HEK293 (cell line): ENCODE results near the gene ARHGEF2.

Experiments
- CTCF ChIA-PET: fragments of 350-600 bp; formaldehyde crosslinking; extraction: SDS; loops from one replicate; lab custom pipeline; 2021; ENCODE audit warnings: antibody characterized with exemption; lab: Yijun Ruan, JAX
- POLR2A ChIA-PET: fragments of 300-600 bp; formaldehyde crosslinking; extraction: SDS; loops from one replicate; lab custom pipeline; 2020; ENCODE audit warnings: antibody characterized with exemption, inconsistent platforms; lab: Yijun Ruan, JAX
- H3K27ac ChIP-seq: fragments of 200-500 bp; sonication (Bioruptor generic); 2 replicates; pipeline ENCODE4 v1.5.1; 2014; ENCODE audit warnings: low read depth, low read length, control low read depth, inconsistent platforms; ENCODE audit errors: extremely low read depth
- H3K36me3 ChIP-seq, 2 experiments: fragments of 200-500 bp in 1 of 2; sonication (Bioruptor generic) in 1 of 2; 1 replicate in 1 of 2; 2 replicates in 1 of 2; pipeline ENCODE4 v1.5.1; 2014 to 2017; ENCODE audit warnings: inconsistent platforms in 2 of 2, low read length in 2 of 2; ENCODE audit not compliant: control insufficient read depth in 2 of 2, insufficient read depth in 1 of 2
- H3K4me1 ChIP-seq: fragments of 200-500 bp; sonication (Bioruptor generic); 2 replicates; pipeline ENCODE4 v1.5.1; 2014; ENCODE audit warnings: mild to moderate bottlenecking, low read length, inconsistent platforms; ENCODE audit not compliant: control insufficient read depth, insufficient read depth
- H3K4me3 ChIP-seq: 2 replicates; pipeline ENCODE4 v1.5.1; 2011; ENCODE audit warnings: low read depth, mild to moderate bottlenecking, control low read depth, low read length, moderate library complexity
- H3K9me3 ChIP-seq: fragments of 200-500 bp; sonication (Bioruptor generic); 2 replicates; pipeline ENCODE4 v1.5.1; 2014; ENCODE audit warnings: low read depth, low read length, inconsistent platforms; ENCODE audit not compliant: control insufficient read depth, insufficient read depth
- BCL11B ChIP-seq: fragments of 450-650 bp; formaldehyde crosslinking; IDR thresholded peaks from 2 replicates; pipeline ENCODE4 v1.5.1; 2016; ENCODE audit warnings: low read depth, missing biosample characterization, missing genetic modification characterization
- KLF1 ChIP-seq: fragments of 450-650 bp; formaldehyde crosslinking; IDR thresholded peaks from 2 replicates; pipeline ENCODE4 v1.5.1; 2016; ENCODE audit warnings: missing biosample characterization, missing genetic modification characterization
- KLF10 ChIP-seq: fragments of 450-650 bp; IDR thresholded peaks from 2 replicates; pipeline ENCODE4 v1.5.1; 2018; ENCODE audit warnings: missing biosample characterization, mild to moderate bottlenecking, missing genetic modification characterization
- KLF16 ChIP-seq: fragments of 450-650 bp; formaldehyde crosslinking; IDR thresholded peaks from 2 replicates; pipeline ENCODE4 v1.5.1; 2017; ENCODE audit warnings: missing biosample characterization, missing genetic modification characterization
- KLF8 ChIP-seq: fragments of 450-650 bp; formaldehyde crosslinking; IDR thresholded peaks from 2 replicates; pipeline ENCODE4 v1.5.1; 2016; ENCODE audit warnings: missing biosample characterization, missing genetic modification characterization
- KLF9 ChIP-seq: fragments of 450-650 bp; formaldehyde crosslinking; IDR thresholded peaks from 2 replicates; pipeline ENCODE4 v1.5.1; 2016; ENCODE audit warnings: missing biosample characterization, missing genetic modification characterization, low read depth
- MEIS1 ChIP-seq: sonication (generic); formaldehyde crosslinking; IDR thresholded peaks from 2 replicates; pipeline ENCODE4 v1.8.1; 2022; ENCODE audit warnings: missing genetic modification reagents, mild to moderate bottlenecking, borderline replicate concordance
- MZF1 ChIP-seq: fragments of 450-650 bp; formaldehyde crosslinking; IDR thresholded peaks from 2 replicates; pipeline ENCODE4 v1.5.1; 2017; ENCODE audit warnings: missing biosample characterization, missing genetic modification characterization, borderline replicate concordance
- PRDM1 ChIP-seq: fragments of 450-650 bp; formaldehyde crosslinking; IDR thresholded peaks from 2 replicates; pipeline ENCODE4; 2016; ENCODE audit warnings: missing biosample characterization, missing genetic modification characterization
- RBAK ChIP-seq: fragments of 450-650 bp; formaldehyde crosslinking; IDR thresholded peaks from 2 replicates; pipeline ENCODE4 v1.5.1; 2016; ENCODE audit warnings: missing biosample characterization, missing genetic modification characterization
- SP2 ChIP-seq: fragments of 450-650 bp; formaldehyde crosslinking; IDR thresholded peaks from 2 replicates; pipeline ENCODE4 v1.5.1; 2016; ENCODE audit warnings: missing biosample characterization, missing genetic modification characterization
- SP7 ChIP-seq: fragments of 450-650 bp; formaldehyde crosslinking; IDR thresholded peaks from 2 replicates; pipeline ENCODE4 v1.5.1; 2016; ENCODE audit warnings: missing biosample characterization, missing genetic modification characterization
- ZBTB20 ChIP-seq: fragments of 450-650 bp; formaldehyde crosslinking; IDR thresholded peaks from 2 replicates; pipeline ENCODE4 v1.5.1; 2016; ENCODE audit warnings: missing biosample characterization, missing genetic modification characterization
- ZBTB48 ChIP-seq: fragments of 450-650 bp; formaldehyde crosslinking; IDR thresholded peaks from 2 replicates; pipeline ENCODE4 v1.5.1; 2016; ENCODE audit warnings: missing biosample characterization, missing genetic modification characterization
- ZBTB8A ChIP-seq: fragments of 450-650 bp; formaldehyde crosslinking; IDR thresholded peaks from 2 replicates; pipeline ENCODE4 v1.5.1; 2016; ENCODE audit warnings: missing biosample characterization, missing genetic modification characterization
- ZFP69B ChIP-seq: fragments of 450-650 bp; formaldehyde crosslinking; IDR thresholded peaks from 2 replicates; pipeline ENCODE4 v1.5.1; 2016; ENCODE audit warnings: missing biosample characterization, missing genetic modification characterization
- ZNF10 ChIP-seq: fragments of 450-650 bp; formaldehyde crosslinking; IDR thresholded peaks from 2 replicates; pipeline ENCODE4 v1.5.1; 2017; ENCODE audit warnings: missing biosample characterization, missing genetic modification characterization
- ZNF221 ChIP-seq: fragments of 450-650 bp; formaldehyde crosslinking; IDR thresholded peaks from 2 replicates; pipeline ENCODE4 v1.5.1; 2017; ENCODE audit warnings: missing biosample characterization, missing genetic modification characterization, borderline replicate concordance
- ZNF223 ChIP-seq: fragments of 450-650 bp; formaldehyde crosslinking; IDR thresholded peaks from 2 replicates; pipeline ENCODE4 v1.5.1; 2016; ENCODE audit warnings: missing biosample characterization, missing genetic modification characterization
- ZNF302 ChIP-seq: fragments of 450-650 bp; formaldehyde crosslinking; IDR thresholded peaks from 2 replicates; pipeline ENCODE4 v1.5.1; 2016; ENCODE audit warnings: missing biosample characterization, missing genetic modification characterization, low read depth
- ZNF335 ChIP-seq: fragments of 450-650 bp; formaldehyde crosslinking; conservative IDR thresholded peaks from 2 replicates; pipeline ENCODE4 v1.5.1; 2016; ENCODE audit warnings: missing biosample characterization, missing genetic modification characterization
- ZNF354C ChIP-seq: fragments of 450-650 bp; formaldehyde crosslinking; IDR thresholded peaks from 2 replicates; pipeline ENCODE4 v1.5.1; 2016; ENCODE audit warnings: missing biosample characterization, missing genetic modification characterization, low read depth, borderline replicate concordance
- ZNF366 ChIP-seq: fragments of 450-650 bp; formaldehyde crosslinking; conservative IDR thresholded peaks from 2 replicates; pipeline ENCODE4 v1.5.1; 2016; ENCODE audit warnings: missing biosample characterization, missing genetic modification characterization
- ZNF423 ChIP-seq: fragments of 450-650 bp; formaldehyde crosslinking; IDR thresholded peaks from 2 replicates; pipeline ENCODE4 v1.5.1; 2016; ENCODE audit warnings: missing biosample characterization, missing genetic modification characterization
- ZNF561 ChIP-seq: fragments of 450-650 bp; IDR thresholded peaks from 2 replicates; pipeline ENCODE4 v1.5.1; 2018; ENCODE audit warnings: missing biosample characterization, missing genetic modification characterization, borderline replicate concordance
- ZNF670 ChIP-seq: fragments of 450-650 bp; formaldehyde crosslinking; IDR thresholded peaks from 2 replicates; pipeline ENCODE4 v1.5.1; 2016; ENCODE audit warnings: missing biosample characterization, missing genetic modification characterization, low read depth
- ZNF677 ChIP-seq: fragments of 450-650 bp; IDR thresholded peaks from 2 replicates; pipeline ENCODE4 v1.5.0; 2018; ENCODE audit warnings: missing biosample characterization, mild to moderate bottlenecking, missing genetic modification characterization, moderate library complexity
- ZNF707 ChIP-seq: fragments of 450-650 bp; formaldehyde crosslinking; IDR thresholded peaks from 2 replicates; pipeline ENCODE4 v1.5.1; 2016; ENCODE audit warnings: missing biosample characterization, missing genetic modification characterization
- ZNF76 ChIP-seq: fragments of 450-650 bp; formaldehyde crosslinking; IDR thresholded peaks from 2 replicates; pipeline ENCODE4; 2016; ENCODE audit warnings: low read depth, missing biosample characterization, missing genetic modification characterization, borderline replicate concordance
- TF ChIP-seq, protein P1 (sequence below): fragments of 450-650 bp; formaldehyde crosslinking; IDR thresholded peaks from 2 replicates; pipeline ENCODE4 v1.5.1; 2016; ENCODE audit warnings: missing biosample characterization, missing genetic modification characterization
- TF ChIP-seq, protein P2 (sequence below): fragments of 450-650 bp; formaldehyde crosslinking; IDR thresholded peaks from 2 replicates; pipeline ENCODE4 v1.5.1; 2017; ENCODE audit warnings: missing biosample characterization, missing genetic modification characterization
- TF ChIP-seq, protein P3 (sequence below): fragments of 450-650 bp; formaldehyde crosslinking; IDR thresholded peaks from 2 replicates; pipeline ENCODE4 v1.5.1; 2016; ENCODE audit warnings: missing biosample characterization, missing genetic modification characterization

The ARHGEF2 gene

DNA sequence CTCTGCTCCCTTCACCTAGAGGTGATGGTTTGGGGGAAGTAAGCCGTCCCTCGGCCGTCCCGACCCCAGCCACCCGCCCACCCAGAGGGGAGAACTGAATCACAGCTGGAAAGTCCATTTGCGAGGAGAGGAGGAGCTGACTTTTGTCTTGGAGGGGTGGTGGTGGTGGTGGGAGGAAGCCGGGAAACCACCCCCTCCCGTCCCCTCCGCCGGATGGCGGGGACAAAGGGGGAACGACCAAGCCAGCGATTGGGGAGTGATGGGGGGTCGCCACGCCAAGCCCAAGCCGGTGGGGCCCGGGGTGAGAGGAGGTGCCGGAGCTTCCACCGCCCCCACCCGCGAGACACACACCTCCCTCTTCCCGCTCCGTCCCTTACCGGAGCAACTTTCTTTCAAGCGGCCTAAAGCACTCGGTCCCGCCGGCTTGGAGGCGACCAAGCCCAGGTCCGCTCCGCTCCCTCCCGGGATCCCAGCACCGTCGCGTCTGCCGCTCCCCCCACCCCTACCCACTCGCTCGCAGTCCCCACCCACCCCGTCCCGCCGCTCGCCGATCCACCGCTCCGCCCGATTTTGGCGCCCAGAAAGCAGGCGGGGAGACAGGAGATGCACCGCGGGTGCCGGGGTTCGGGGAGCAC lies 540 bp downstream of the ARHGEF2 start (continued):
- TF ChIP-seq, protein P1, sequence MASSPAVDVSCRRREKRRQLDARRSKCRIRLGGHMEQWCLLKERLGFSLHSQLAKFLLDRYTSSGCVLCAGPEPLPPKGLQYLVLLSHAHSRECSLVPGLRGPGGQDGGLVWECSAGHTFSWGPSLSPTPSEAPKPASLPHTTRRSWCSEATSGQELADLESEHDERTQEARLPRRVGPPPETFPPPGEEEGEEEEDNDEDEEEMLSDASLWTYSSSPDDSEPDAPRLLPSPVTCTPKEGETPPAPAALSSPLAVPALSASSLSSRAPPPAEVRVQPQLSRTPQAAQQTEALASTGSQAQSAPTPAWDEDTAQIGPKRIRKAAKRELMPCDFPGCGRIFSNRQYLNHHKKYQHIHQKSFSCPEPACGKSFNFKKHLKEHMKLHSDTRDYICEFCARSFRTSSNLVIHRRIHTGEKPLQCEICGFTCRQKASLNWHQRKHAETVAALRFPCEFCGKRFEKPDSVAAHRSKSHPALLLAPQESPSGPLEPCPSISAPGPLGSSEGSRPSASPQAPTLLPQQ, result peak; percentile 16; the same call in 1 of the 2 replicates
- TF ChIP-seq ZNF335 (no peak), ZBTB8A (tag by site-specific recombination) (no peak), KLF9 (peak; percentile 71), ZNF354C (tag by site-specific recombination) (no peak), KLF8 (tag by site-specific recombination) (no peak; the same call in 1 of the 2 replicates), KLF10 (0 out of 2 replicates have a peak, but pooled peaks have one; percentile 18), ZNF423 (tag by site-specific recombination) (no peak), ZBTB48 (tag by site-specific recombination) (peak; percentile 47; the same call in 1 of the 2 replicates), RBAK (tag by site-specific recombination) (no peak), ZNF10 (tag by site-specific recombination) (no peak), ZNF670 (no peak), PRDM1 (tag by site-specific recombination) (no peak), SP2 (peak; percentile 62), ZNF561 (tag by site-specific recombination) (no peak), ZNF677 (no peak), ZFP69B (tag by site-specific recombination) (no peak), ZNF223 (tag by site-specific recombination) (no peak)
- TF ChIP-seq, protein P2, sequence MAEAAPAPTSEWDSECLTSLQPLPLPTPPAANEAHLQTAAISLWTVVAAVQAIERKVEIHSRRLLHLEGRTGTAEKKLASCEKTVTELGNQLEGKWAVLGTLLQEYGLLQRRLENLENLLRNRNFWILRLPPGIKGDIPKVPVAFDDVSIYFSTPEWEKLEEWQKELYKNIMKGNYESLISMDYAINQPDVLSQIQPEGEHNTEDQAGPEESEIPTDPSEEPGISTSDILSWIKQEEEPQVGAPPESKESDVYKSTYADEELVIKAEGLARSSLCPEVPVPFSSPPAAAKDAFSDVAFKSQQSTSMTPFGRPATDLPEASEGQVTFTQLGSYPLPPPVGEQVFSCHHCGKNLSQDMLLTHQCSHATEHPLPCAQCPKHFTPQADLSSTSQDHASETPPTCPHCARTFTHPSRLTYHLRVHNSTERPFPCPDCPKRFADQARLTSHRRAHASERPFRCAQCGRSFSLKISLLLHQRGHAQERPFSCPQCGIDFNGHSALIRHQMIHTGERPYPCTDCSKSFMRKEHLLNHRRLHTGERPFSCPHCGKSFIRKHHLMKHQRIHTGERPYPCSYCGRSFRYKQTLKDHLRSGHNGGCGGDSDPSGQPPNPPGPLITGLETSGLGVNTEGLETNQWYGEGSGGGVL, result peak; percentile 92

DNA sequence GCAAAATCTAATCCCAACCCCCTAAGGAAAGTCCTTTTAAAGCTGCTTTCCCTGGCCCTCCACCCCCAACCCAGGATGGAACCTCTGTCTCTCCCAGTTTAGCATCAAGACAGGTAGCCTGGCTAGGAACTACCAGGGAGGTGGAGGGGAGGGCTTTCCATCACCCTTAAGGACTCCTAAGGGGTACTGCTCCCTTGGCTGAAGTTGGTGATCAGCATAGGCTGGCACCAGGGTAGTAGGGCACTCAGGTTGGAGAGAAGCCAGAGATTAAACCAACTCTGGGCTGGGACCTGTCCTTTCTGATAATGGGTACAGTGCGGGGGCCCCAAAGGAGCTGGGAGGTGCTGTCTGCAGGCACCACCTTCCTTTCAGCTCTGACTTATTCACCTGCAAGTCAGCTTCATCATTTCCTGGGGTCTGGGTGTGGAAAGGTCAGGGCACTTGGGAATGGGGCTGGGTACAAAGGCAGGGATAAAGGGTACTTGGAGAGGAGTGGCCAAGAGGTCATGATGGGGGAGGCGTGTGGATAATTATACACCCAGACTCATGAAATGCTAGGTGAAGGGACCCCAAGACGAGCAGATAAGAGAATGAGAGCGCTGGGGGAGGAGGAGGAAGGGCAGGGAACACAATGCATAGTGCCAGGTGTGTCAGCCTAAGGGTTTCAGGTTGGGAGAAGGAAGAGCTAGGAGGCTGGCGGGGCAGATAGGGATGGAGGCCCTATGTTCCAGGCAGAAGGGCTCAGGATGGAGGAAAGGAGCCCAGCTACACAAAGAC lies 1.2 kb downstream of the ARHGEF2 start:
- Histone ChIP-seq H3K27ac (peak overlapping the region; percentile 97), H3K4me3 (peak overlapping the region; percentile 91), H3K36me3 (peaks cover 0 to 7% of the 10 kb centered on the region in 2 experiments; a peak in 2 of 3 replicates), H3K9me3 (no peaks in the 10 kb centered on the region), H3K4me1 (peaks cover 36% of the 10 kb centered on the region)
- CTCF ChIA-PET, result interaction anchor here (0.5 to 4.7 kb wide), 13 partner anchors 12 to 528 kb away, joined by 3 to 45 read pairs (median 4); partner anchors contain the start of gene RXFP4
- POLR2A ChIA-PET, result interaction anchor here (0.5 to 4.4 kb wide), 16 partner anchors 9 to 310 kb away, joined by 3 to 28 read pairs (median 4); partner anchors contain the start of genes KHDC4 and SYT11
- TF ChIP-seq ZNF76 (tag by site-specific recombination) (no peak), ZNF707 (tag by site-specific recombination) (no peak), BCL11B (tag by site-specific recombination) (peak; percentile 70; the same call in 1 of the 2 replicates), SP7 (peak; percentile 94), MZF1 (0 out of 2 replicates have a peak, but pooled peaks have one; percentile 83), ZFP69B (tag by site-specific recombination) (no peak), MEIS1 (CRISPR knock-in tag) (no peak), ZNF366 (tag by site-specific recombination) (peak; percentile 47; the same call in 1 of the 2 replicates), ZNF221 (no peak), KLF1 (peak; percentile 8; the same call in 1 of the 2 replicates), KLF16 (tag by site-specific recombination) (no peak), ZNF302 (tag by site-specific recombination) (no peak), ZBTB20 (tag by site-specific recombination) (peak; percentile 70)
- TF ChIP-seq, protein P3, sequence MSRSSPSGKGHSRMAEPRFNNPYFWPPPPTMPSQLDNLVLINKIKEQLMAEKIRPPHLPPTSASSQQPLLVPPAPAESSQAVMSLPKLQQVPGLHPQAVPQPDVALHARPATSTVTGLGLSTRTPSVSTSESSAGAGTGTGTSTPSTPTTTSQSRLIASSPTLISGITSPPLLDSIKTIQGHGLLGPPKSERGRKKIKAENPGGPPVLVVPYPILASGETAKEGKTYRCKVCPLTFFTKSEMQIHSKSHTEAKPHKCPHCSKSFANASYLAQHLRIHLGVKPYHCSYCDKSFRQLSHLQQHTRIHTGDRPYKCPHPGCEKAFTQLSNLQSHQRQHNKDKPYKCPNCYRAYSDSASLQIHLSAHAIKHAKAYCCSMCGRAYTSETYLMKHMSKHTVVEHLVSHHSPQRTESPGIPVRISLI (tag by site-specific recombination), result no peak
